GM18526 (cell line): ENCODE measurements around the gene AHNAK.

Source experiments
- POLR2A ChIP-seq: IDR thresholded peaks from 3 replicates; pipeline ENCODE4 v1.6.1; 2011; ENCODE audit not compliant: insufficient read length; ENCODE audit errors: extremely low read depth

AHNAK gene

GRCh38 chr11:62393061-62393611 lies 153.5 kb downstream of the AHNAK start:
- TF ChIP-seq POLR2A, result no peak

GRCh38 chr11:62392506-62392905 lies 154.1 kb downstream of the AHNAK start:
- TF ChIP-seq POLR2A, result no peak

DNA sequence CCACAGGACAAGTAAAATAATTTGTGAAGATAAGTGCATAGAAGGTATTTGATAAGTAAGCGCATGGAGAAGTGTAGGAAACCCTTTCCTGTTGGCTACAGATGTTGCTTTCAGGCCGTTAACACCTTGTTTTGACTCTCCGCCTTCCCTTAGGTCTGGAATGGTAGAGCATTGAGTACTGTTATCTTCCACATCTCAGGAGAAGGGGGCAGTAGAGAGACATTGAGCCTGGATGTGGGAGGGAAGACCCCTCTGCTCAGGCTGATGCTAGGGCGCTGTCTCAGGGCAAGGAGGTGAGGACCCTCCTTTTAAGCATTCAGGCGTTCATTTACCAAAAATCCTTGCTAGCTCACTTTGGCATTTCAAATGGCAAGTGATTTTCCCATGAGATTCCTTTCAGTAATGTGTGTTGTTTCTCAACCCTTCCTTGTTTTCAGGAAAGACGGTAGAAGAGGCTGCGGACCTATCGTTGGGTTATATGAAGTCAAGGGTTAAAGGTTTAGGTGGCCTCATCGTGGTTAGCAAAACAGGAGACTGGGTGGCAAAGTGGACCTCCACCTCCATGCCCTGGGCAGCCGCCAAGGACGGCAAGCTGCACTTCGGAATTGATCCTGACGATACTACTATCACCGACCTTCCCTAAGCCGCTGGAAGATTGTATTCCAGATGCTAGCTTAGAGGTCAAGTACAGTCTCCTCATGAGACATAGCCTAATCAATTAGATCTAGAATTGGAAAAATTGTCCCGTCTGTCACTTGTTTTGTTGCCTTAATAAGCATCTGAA lies 154.8 kb downstream of the AHNAK start:
- TF ChIP-seq POLR2A, result no peak

DNA sequence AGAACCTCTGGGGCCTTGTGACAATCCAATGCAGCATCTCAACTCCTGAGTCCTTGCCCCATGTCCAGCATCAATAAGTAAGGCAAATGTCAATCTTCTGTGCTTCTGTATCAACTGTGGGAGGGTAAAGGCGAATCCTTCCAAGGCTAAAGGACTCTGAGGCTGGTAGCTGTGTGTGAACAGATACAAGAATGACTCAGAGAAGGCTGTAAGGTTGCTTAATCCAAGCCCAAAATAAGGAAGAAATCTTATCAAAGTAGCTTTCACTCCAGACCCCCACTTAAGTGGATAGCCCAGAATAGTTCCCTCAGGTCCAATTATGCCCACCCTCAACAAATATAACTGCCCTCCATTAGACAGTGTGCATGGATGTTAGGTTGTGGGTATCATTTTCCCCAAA lies 155.9 kb downstream of the AHNAK start:
- TF ChIP-seq POLR2A, result no peak

DNA sequence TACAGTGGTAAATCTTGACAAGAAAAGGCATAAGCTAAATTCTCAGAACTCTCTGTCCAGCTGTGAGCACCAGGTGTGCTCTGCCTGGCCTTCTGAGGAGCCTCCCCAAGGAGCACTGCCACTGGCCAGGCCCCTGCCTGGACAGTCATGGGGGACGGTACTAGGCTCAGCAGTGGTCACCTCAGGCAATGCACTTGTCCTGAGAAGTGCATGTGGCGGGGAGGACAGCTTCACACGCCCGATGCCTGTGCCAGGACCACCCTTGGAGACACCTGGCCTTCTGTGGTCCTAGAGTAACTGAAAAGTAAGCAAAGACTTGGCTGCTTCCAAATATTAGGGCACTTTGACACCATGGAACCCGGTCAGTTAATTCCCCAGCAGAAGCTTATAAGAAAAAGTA lies 156.4 kb downstream of the AHNAK start:
- TF ChIP-seq POLR2A, result no peak

GRCh38 chr11:62388999-62389398 lies 157.6 kb downstream of the AHNAK start:
- TF ChIP-seq POLR2A, result no peak

DNA sequence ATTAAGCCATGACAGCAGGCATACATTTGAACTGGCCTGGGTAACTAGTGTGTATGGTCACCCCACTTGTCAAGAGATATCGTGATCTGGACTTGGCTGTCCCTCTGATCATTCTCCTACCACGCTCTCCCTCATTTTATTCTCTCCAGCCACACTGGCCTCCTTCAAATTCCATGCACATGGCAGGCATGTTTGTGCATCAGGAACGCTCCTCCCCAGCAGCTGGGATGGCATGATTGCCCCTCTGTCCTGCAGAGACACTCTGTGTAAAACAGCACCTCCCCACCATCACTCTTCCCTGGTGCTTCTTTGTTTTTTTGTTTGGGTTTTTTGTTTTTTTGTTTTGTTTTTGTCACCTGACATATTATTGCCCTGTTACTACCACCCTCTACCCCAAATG lies 159.2 kb downstream of the AHNAK start:
- TF ChIP-seq POLR2A, result no peak

- no peak for TF ChIP-seq POLR2A
Measured at GRCh38 chr11:62383822-62384221, 162.8 kb downstream of the AHNAK start.
